ENCODE data around the gene NR1I3.

The NR1I3 gene

DNA sequence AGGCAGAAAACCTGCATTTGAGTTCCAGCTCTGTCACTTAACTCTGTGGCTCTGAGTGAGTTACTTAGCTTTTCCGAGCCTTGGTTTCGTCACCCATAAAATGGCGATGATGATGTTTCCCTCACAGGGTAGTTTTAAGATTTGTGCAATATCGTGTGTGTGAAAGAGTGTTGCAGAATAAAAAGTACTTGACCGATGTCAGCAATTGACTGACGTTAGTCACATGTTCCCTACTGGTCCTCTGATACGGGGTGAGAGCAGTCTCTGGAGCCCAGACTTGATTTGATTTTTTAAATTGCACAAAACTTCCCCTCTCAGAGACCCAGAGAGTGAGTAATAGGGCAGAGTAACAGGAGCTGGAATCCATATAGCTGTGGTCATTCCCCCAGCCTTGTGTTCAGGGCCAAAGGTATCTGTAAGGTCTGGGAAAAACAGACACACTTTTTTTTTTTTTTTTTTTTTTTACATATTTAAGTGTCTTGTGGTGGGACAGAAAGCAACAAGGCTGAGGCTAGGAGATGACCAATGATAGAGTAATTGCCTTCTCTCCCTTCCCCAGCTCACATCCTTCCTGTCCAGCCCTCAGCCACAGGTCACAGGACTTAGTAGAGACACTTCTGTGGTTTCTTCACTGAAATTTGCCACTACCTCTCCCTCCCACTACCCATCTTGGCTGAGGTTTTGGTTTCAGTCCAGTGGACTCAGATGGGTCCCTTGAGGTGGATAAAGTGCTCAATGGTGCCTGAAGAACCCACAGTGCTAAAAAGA lies 20.9 kb downstream of the NR1I3 start:
- DNase-seq: no peak

DNA sequence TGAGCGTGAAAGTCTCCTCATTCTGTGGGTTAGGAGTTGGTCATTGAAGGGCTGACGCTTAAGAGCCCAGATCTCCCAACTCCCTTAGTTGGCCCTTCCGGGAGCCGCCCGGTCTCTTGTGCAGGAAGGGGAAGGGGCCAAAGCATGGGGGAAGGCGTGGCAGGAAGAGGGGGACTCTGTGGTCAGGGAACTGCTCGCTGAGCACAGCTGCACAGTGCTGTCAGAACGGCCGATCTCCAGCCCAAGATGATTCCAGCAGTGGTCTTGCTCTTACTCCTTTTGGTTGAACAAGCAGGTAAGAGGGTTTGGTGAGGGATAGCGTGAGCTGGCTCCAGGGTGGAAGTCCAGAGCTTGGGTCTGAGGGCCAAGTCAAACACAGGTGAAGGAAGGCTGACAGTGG lies 22.9 kb downstream of the NR1I3 start, which contains the start of gene FCER1G:
Gene FCER1G (plus strand): TSS at position 220 of the 400 bp plus-strand sequence. CDS start 27 bp downstream, at position 247.
- DNase-seq: no peak

DNA sequence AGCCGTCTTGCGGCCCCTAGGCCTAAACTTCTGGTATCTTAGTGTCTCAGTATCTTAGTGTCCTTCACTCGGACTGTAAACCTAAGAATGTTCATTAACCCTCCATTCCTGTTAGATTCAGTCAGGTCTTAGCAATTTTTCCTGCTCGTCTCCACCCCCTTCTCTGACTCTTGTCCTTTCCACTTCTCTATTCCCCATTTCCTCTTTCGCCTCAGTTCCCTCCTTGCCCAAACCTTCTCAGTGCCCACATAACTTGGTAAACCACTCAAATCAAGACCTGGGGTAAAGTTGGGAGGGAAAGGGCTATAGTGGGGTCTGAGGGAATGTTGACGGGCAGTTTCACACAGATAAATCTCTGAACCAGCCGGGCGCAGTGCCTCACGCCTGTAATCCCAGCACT lies 23.6 kb downstream of the NR1I3 start:
- no peak for DNase-seq

DNA sequence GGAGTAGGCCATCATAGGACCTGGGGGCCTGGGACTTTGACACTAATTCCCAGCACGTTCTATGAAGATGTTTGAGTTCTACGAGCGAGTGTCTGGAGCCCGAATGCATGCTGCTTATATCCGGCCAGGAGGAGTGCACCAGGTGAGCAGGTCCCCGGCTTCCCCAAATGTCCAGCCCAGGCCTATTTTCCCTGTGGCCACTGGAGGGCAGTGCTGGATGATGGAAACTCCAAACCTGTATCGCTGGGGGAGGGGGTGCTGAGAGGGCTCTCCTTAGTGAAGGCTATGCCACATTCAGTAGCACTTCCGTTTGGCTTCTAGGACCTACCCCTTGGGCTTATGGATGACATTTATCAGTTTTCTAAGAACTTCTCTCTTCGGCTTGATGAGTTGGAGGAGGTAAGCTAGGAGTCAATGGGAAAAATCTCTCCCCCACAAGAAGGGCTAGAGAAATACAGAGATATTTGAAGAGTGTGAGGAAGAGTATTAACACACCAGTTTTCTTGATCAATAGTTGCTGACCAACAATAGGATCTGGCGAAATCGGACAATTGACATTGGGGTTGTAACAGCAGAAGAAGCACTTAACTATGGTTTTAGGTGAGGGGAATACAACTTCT lies 28.1 kb downstream of the NR1I3 start:
- DNase-seq: peak; percentile 9

DNA sequence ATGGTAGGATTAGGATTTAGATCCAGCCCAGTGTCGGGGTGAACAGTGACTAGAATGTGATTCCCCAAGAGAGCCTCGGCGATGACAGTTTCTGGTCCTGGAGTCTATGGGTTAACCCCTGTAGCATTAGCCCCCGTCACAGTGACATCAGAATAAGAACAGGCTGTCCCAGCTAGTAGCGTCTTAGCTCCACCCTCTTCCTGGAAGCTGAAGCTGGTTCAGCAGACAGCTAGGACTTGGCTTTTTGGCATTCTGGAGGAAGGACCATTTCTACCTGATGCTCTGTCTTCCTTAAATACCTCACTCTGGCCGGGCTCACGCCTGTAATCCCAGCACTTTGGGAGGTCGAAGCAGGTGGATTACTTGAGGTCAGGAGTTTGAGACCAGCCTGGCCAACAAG lies 30.8 kb downstream of the NR1I3 start:
- DNase-seq: no peak

DNA sequence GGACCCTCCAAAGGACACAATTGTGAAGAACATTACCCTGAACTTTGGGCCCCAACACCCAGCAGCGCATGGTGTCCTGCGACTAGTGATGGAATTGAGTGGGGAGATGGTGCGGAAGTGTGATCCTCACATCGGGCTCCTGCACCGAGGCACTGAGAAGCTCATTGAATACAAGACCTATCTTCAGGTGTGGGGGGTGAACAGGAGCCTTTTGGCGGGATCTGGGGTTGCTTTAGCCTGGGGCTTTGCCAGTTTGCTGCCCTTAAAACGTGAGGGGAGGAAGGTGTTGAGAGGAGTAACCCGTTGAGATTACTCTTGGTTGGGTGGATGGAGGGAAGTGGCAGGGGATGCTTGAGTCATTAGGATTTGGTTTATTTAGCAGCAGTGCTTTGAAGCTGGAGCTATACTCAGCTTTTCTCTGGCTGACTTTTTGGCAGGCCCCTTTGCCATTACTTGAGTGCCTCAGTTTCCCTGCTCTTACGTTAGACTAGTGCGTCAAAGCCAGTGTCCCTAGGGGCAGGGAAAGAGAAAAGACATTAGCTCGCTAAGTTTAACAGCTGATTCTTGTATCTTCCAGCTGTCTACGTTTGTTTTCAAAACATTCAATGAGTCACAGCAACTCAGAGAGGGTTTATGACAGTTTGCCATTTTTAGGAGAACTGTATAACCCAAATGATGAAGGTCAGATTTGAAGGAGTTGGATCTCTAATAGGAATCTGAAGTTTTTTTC lies 31.4 kb downstream of the NR1I3 start:
- no peak for DNase-seq

DNA sequence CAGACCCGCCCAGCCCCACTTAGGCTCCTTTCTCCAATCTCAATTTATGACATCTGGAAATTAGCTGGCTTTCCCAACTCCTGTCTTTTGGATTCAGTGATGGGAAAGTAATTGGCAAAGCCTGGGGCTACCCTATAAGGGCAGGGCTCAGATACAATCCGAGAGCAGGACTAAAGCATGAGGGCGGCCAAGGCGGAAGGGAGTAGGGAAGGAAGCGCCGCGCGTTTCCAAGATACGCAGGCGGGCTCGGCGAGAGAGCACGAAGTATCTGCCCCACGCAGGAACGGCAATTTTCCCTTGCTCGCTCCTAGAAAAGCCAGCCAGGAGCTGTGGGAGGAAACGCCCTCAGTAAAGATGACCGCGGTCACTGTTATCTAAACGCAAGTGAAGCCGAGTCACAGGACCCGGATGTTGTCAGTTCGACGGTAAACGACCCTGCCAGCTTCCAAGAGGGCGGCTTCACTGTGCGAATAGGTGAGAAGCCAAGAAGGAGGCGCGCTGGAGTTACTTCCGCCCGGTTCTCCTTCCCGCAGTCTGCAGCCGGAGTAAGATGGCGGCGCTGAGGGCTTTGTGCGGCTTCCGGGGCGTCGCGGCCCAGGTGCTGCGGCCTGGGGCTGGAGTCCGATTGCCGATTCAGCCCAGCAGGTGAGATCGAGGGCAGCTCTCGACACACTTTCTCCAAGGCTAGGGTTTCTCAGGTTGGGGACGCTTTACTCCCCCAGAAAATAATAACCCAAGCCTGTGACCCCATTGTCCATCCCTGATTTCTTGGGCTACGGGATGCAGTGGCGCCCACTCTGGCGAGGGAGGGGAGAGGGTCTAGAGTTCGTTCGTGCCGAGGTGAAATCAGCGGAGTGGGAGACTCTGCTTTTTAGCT lies 35.9 kb downstream of the NR1I3 start, which contains the start of gene NDUFS2:
Gene NDUFS2 (plus strand): TSS at position 532 of the 877 bp plus-strand sequence. CDS start 19 bp downstream, at position 551.
- DNase-seq: peak; percentile 98

DNA sequence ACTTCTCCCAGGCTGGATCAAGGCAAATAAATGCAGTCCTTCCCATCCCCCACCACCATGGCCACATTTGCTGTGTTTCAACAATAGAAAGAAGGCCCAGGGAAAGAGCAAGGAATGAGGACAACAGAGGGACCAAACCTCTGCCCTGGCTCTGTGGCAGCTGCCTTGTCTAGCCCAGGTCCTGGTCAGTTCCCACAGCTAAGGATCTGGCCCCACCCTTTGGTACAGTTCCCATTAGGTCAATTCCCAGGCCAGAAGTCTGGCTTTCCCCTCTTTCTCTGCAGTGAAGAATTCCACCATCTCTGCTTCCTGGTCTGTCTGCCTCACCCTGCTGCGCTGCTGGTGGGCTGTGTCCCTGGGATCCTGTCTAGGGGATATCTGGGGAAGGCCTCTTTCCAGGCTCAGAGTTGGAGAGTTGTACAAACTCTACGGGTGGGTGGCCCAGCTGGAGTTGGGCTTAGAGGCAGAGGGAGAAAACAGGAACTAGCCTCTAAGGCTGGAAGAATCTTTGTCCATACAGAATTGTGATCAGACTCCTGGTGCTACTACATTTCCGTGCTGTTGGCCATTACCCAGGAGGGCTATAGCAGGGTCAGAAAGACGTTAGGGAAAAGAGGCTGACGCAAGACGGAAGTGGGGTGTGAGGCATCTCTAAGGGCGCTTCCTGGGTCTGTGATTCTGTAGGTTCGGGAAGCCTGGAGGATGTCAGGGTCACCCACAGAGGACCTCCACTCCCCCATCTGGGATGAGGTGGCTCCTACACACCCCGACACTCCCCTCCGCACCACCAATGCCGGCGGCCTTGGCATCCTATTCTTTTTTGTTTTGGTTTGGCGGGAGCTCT lies 36.8 kb downstream of the NR1I3 start:
- no peak for DNase-seq

DNA sequence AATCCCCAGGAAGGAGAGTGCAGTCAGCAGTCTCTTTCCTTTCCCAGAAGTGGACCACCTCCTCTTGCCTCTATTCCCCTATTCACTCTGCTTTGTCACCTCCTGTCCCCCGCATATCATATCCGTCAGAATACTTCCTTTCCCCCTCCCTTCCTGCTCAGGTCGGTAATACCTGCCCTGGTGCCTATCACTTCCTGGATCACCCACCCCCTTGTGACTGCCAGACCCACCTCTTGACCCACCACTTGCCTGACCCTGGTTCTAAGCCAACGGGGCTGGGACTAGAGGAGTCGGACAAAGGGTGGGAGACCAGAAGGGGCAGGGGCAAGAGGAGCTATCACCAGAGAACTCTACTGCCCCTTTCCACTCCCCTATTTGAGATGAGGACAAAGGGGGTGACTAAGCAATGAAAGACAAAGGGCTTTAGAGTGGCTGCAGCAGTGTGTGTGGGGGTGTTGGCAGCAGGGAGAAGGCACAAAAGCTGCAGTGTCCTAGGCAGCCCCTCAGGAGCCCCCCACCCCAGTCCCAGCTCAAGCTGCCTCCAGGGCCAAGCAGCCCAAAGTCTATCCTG lies 37.5 kb downstream of the NR1I3 start:
- no peak for DNase-seq

DNA sequence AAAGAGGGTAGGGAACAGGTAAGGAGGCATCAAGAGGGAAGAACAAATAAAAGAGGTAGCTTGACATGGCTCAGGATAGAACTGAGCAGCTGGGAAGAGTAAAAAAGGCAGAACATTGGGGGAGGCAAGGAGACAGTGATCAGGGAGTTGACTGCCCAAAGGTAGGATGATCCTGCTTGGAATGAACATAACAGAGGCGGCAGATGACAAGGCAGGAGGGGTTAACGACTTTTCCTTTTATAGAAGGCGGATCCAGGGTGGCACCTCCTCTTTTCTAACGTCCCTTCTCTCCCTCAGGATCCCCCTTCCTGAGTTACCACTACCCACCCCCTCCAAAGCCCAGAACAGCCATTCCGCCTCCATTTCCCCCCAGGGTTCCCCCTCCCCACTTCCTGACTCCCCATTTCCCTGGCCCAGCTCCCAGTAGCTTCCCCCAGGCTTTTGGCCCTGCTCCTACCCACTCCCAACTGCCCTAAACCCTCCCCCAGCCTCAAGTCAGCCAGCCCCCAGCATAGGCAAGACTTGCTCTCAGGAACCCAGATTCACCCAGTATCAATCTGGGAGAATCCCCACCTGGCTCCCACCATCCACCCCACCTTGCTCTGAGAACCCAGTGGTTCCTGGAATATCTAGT lies 38.4 kb downstream of the NR1I3 start:
- peak; percentile 13 for DNase-seq

DNA sequence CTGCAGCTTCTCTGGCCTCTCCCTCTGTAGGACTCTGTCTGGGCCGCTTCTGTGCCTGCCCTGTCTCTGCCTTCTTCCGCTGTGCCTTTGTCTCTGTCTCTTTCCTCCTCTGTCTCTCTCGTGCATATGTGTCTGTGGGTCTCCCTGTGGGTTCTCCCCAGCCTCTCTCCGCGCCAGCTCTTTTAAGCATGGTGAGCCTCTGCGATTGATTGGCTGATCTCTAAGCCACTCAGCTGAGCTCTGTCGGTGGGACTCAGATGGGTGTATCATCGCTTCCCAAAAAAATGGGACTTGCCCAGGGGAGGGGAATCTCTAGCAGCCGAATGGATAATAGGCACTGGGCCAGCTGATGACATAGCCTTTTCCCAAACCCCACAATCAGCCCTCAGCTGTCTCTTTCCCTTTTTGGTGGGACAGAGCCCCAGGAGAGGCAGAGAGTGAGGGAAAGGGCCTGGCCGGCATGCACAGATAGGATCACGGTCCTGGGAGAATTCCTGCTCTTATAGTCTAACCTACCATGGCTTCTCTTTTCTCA lies 39.0 kb downstream of the NR1I3 start, which contains the start of gene ADAMTS4:
Gene ADAMTS4 (minus strand): TSS at position 158 of the 535 bp plus-strand sequence. CDS start 427 bp downstream, outside the sequence.
- peak; percentile 97 for DNase-seq

DNA sequence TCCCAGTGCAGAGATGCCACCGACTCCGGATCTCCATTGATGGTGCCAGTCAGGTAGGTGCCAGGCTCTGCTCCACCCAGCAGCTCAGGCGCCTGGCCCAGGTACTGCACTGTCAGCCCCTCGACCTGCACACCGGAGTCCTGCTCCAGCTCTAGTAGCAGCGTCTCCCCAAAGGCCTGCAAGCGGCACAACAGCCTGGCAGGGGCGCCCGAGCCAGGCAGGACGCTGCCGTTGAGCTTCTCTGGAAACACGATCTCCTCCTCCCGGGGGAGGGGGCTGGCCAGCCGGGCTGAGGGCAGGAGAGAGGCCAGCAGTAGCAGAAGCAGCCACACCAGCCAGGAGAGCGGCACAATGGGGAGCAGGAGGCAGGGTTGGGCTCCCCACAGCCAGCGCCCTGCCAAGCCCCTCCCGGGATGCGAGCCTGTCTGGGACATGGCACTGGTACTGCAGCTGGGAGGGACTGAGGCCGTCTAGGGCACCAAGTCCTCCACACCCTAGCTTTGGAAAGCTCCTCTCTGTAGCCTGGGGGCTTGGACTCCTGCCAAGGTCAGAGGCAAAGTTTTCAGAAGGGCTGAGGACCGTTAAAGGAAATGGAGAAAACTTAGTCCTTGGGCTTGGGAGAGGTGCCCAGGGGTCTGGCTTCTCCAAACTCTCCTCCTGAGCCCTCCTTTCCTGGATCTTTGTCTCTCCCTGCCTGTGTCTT lies 39.7 kb downstream of the NR1I3 start:
- DNase-seq: peak; percentile 51

DNA sequence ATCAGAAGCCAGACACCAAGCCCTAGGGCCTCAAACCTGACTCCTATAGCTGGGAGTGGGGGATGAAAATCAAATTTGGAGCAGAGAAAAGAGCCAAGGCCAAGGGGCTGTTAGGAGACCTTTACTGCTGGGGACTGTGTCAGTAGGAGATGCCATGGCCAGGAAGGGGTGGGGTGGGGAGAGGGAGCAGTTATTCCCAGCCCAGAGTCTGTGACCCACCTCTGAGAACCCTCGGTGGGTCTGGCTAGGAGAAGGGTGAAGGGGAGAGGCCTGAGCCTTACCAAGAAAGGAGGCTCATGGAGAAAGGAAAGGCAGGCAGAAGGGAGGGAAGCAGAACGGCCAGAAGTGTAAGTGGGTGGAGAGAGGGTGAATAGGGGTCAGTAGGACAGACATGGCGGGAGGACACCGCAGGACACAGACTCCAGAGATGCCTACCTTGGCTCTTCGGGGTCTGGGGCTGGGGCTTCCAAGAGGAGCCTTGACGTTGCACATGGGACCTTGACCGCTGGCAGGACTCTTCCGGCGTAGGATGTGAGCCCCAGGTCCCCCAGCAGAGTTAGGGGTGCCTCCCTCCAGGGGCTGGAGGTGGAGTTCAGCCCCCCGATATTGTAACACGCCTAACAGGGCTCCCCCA lies 40.3 kb downstream of the NR1I3 start:
- no peak for DNase-seq

DNA sequence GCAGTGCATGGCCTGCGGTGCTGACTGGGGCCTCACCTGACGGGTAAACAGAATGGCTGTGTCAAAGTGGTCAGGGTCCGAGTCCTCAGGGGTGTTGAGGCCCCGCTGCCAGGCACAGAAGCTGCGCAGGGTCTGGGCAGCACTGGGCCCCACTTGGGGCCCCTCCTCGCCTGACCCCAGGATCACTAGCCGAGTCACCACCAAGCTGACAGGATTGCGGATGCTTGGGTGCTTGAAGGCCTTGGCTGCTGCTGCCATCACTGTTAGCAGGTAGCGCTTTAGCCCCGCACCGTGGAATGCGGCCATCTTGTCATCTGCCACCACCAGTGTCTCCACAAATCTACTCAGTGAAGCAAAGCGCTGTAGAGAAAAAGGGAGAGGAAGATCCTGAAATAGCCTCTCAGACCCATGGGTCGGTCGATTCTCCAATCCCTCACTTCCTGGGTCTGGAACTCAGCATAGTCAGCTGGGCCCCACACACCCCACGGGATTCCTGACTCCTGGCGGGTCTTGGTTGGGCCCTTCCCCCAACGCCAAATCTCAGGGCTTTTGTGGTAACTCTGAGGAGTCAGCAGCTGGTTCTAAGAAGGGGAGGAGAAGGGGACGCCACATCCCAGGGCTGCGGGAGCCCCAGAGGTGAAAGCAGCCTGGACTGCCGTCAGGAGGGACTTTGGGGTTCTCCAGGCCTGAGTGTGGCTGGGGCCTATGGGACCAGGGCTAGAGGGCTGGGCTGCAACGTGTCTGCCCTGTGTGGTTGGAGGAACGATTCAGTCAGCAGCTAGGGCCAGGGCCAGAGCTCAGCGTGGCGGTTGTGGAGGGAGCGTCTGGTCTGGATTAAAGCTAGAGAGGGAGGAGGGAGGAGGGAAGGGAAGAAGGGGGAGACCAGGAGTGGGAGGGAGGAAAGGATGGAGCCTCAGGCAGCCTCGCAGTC lies 41.2 kb downstream of the NR1I3 start:
- DNase-seq: no peak

DNA sequence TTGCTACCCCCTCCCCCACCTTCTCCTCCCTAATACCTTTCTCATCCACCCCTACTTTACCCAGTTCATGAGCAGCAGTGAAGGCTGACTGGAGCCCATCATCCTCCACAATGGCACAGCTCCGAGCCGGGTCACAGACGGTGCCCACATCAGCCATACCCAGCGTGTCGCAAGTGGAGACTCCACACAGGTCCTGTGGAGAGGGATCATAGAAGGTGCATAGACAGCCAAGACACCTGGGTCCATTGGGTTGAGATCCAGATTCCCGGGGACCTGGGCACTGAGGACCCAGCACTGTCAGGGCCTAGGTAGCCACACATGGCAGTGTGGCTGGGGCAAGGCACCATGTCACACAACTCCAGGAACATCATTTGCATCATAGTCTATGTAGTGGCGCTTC lies 41.9 kb downstream of the NR1I3 start:
- DNase-seq: no peak

DNA sequence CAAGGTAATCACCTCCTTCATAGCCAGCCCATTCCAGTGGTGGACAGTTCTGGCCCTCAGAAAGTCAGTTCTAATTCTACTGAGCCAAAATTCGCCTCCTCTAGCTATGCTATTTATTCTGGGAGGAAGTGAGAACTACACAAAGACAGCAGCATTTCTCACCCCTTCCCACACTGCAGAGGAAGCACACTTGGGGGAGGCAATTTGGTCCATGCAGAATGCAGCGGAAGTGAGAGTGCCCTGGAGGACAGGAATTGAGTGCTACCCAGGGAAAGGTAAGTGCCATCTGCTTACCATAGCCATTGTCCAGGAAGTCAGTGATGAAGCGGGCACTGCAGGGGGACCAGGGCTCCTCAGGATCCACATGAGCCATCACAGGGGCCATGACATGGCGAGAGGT lies 42.8 kb downstream of the NR1I3 start:
- DNase-seq: no peak

DNA sequence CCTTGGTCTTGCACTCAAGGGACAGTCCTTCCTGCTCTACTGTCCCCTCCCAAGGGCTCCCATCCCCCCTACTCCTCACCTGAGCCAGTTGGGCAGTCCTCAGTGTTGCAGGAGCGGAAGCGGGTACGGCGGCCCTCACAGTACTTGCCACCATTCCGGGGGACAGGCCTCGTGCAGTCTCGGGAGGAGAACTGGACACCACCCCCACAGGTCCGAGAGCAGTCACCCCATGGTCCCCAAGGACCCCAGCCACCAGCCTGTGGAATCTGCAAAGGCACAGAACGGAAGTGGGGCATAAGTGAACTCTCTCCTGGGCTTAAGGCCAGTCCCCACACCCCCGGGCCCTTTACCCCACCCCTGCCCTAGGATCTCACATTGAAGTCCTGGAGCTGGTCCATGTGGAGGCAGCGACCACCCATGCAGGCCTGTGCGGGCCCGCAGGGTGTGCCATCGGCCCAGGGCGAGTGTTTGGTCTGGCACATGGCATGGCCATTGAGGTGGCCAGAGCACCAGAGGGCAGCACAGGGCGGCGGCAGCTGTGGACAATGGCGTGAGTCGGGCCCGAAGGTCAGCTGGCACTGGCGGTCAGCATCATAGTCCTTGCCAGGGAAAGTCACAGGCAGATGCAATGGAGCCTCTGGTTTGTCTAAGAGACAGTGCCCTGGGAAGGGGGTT lies 44.3 kb downstream of the NR1I3 start:
- no peak for DNase-seq

All from NCI-H446 treated with DMSO at 0.1 percent for 48 hours (cell line).